Measurements from ENCODE around the gene ABCC1.

Gene ABCC1

DNA sequence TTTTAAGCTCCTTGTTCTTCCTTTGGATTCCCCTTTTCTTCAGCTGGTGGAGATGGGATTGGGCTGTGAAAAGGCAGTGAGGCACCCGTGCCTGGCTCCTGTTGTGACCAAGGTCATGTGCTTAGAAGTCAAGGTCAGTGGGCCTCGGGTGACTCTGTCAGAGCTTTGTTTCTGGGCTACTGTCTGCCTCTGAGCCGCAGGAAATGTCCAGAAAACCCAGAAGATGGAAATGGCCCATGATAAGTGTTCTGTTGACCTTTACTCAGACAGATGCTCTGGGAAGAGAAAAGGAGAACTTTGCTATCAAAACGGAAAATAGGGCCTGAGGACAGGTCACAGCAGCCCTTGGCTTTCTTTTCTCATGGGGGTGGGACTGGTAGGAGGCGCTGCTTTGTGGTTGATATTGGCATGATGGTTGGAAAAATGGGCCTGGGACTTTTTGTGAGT lies 2.9 kb downstream of the ABCC1 start:
- H3K36me3 ChIP-seq (ENCODE audit: insufficient read depth, low read length), result 0 out of 2 replicates have a peak, but pooled peaks cover 3% of the 10 kb centered on the region
- ATAC-seq (ENCODE audit: insufficient read depth, low read depth) (no peak), DNase-seq (no peak)
- peak overlapping the region; percentile 83 for H3K4me2 ChIP-seq (ENCODE audit: insufficient read depth, low read length)
- peak overlapping the region; percentile 98; the same call in 1 of the 2 replicates for H3K9ac ChIP-seq (ENCODE audit: low read depth, low read length)
- no peaks in the 10 kb centered on the region for H3K27me3 ChIP-seq (ENCODE audit: insufficient read depth, low read length, poor library complexity)
- TF ChIP-seq CTCF (IDR thresholded peaks at IDR 0.05; ENCODE audit: borderline replicate concordance, extremely low read depth, low read length, poor library complexity, severe bottlenecking) (no peak), EZH2 (IDR thresholded peaks at IDR 0.05; ENCODE audit: borderline replicate concordance, low read depth, low read length, severe bottlenecking) (no peak)
- peak overlapping the region; percentile 15; the same call in 1 of the 2 replicates for H3K27ac ChIP-seq (ENCODE audit: low read length)
- H3K4me1 ChIP-seq (ENCODE audit: insufficient read depth, low read length), result peaks cover 58% of the 10 kb centered on the region
- H3K4me3 ChIP-seq (ENCODE audit: low read depth in 1 of 2, low read length in 2 of 2), result peak overlapping the region in 1 of 2 experiments; percentile 83; a peak in 1 of 4 replicates
- H3K79me2 ChIP-seq (ENCODE audit: insufficient read depth, low read length), result peaks cover 78% of the 10 kb centered on the region
- H2AFZ ChIP-seq (ENCODE audit: low read depth, low read length), result no peak overlapping the region
- no peaks in the 10 kb centered on the region for H3K9me3 ChIP-seq (ENCODE audit: insufficient read depth, low read length, severe bottlenecking)
- H4K20me1 ChIP-seq (ENCODE audit: insufficient read depth, low read length), result peaks cover 31% of the 10 kb centered on the region

GRCh38 chr16:15953477-15953876 lies 4.1 kb downstream of the ABCC1 start:
- DNase-seq, result no peak
- Histone ChIP-seq H2AFZ (ENCODE audit: low read depth, low read length) (no peak overlapping the region), H3K36me3 (ENCODE audit: insufficient read depth, low read length) (0 out of 2 replicates have a peak, but pooled peaks cover 3% of the 10 kb centered on the region), H4K20me1 (ENCODE audit: insufficient read depth, low read length) (peaks cover 31% of the 10 kb centered on the region), H3K4me3 (ENCODE audit: low read depth in 1 of 2, low read length in 2 of 2) (no peak overlapping the region), H3K27me3 (ENCODE audit: insufficient read depth, low read length, poor library complexity) (no peaks in the 10 kb centered on the region), H3K27ac (ENCODE audit: low read length) (peak overlapping the region; percentile 9; the same call in 1 of the 2 replicates), H3K79me2 (ENCODE audit: insufficient read depth, low read length) (peaks cover 90% of the 10 kb centered on the region), H3K4me2 (ENCODE audit: insufficient read depth, low read length) (peak overlapping the region; percentile 6; the same call in 1 of the 2 replicates), H3K4me1 (ENCODE audit: insufficient read depth, low read length) (peaks cover 62% of the 10 kb centered on the region), H3K9ac (ENCODE audit: low read depth, low read length) (no peak overlapping the region), H3K9me3 (ENCODE audit: insufficient read depth, low read length, severe bottlenecking) (no peaks in the 10 kb centered on the region)
- ATAC-seq (ENCODE audit: insufficient read depth, low read depth), result no peak
- TF ChIP-seq EZH2 (IDR thresholded peaks at IDR 0.05; ENCODE audit: borderline replicate concordance, low read depth, low read length, severe bottlenecking) (no peak), CTCF (IDR thresholded peaks at IDR 0.05; ENCODE audit: borderline replicate concordance, extremely low read depth, low read length, poor library complexity, severe bottlenecking) (no peak)

DNA sequence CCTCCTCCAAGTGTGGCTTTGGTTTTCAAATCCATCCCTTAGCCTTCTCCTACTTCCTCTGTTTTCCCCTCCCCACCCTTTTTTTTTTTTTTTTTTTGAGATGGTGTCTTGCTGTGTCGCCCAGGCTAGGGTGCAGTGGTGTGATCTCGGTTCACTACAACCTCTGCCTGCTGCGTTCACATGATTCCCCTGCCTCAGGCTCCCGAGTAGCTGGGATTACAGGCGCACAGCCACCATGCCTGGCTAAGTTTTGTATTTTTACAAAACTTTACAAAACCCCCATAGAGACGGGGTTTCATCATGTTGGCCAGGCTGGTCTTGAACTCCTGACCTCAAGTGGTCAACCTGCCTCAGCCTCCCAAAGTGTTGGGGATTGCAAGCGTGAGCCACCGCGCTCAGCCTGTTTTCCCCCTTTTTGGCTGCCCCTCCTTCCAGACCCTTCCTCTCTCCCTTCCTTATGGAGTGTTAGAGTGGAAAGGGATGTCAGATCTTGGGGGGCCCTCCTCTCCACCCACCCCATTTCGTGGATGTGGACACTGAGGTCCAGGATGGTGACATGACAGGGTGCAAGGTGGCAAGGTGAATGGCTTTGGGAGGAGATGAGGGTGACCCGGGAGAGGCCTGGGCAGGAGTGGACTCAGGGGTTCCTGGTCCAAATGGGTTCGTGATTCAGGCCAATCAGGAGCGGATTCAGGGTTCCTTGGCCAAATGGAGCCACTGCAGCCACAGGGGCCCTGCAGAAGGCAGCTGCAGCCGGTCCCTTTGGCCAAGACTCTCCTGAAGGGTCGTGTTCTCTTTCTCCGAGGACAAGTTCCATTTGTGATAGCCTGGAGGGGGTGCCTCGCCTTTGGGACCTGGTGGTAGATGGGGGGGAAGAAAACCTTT lies 4.8 kb downstream of the ABCC1 start:
- Histone ChIP-seq H4K20me1 (ENCODE audit: insufficient read depth, low read length) (peaks cover 31% of the 10 kb centered on the region), H3K79me2 (ENCODE audit: insufficient read depth, low read length) (peaks cover 97% of the 10 kb centered on the region), H3K9ac (ENCODE audit: low read depth, low read length) (no peak overlapping the region), H3K27ac (ENCODE audit: low read length) (peak overlapping the region; percentile 50; the same call in 1 of the 2 replicates), H3K4me1 (ENCODE audit: insufficient read depth, low read length) (peaks cover 62% of the 10 kb centered on the region), H3K4me3 (ENCODE audit: low read depth in 1 of 2, low read length in 2 of 2) (no peak overlapping the region), H3K4me2 (ENCODE audit: insufficient read depth, low read length) (peak overlapping the region; percentile 6), H2AFZ (ENCODE audit: low read depth, low read length) (no peak overlapping the region), H3K36me3 (ENCODE audit: insufficient read depth, low read length) (0 out of 2 replicates have a peak, but pooled peaks cover 3% of the 10 kb centered on the region), H3K9me3 (ENCODE audit: insufficient read depth, low read length, severe bottlenecking) (no peaks in the 10 kb centered on the region), H3K27me3 (ENCODE audit: insufficient read depth, low read length, poor library complexity) (no peaks in the 10 kb centered on the region)
- TF ChIP-seq CTCF (IDR thresholded peaks at IDR 0.05; ENCODE audit: borderline replicate concordance, extremely low read depth, low read length, poor library complexity, severe bottlenecking) (no peak), EZH2 (IDR thresholded peaks at IDR 0.05; ENCODE audit: borderline replicate concordance, low read depth, low read length, severe bottlenecking) (no peak)
- ATAC-seq (ENCODE audit: insufficient read depth, low read depth) (no peak), DNase-seq (no peak)

Measured in DND-41 (cell line).